HG03378 (cell line): ENCODE measurements around the gene CHST12.

Source experiments
- ATAC-seq: cut with Tn5 transposase; IDR thresholded peaks from one replicate; pipeline ENCODE4 v1.9.1; 2021; ENCODE audit warnings: mild to moderate bottlenecking, moderate library complexity; ENCODE audit not compliant: unreplicated experiment

Gene CHST12

DNA sequence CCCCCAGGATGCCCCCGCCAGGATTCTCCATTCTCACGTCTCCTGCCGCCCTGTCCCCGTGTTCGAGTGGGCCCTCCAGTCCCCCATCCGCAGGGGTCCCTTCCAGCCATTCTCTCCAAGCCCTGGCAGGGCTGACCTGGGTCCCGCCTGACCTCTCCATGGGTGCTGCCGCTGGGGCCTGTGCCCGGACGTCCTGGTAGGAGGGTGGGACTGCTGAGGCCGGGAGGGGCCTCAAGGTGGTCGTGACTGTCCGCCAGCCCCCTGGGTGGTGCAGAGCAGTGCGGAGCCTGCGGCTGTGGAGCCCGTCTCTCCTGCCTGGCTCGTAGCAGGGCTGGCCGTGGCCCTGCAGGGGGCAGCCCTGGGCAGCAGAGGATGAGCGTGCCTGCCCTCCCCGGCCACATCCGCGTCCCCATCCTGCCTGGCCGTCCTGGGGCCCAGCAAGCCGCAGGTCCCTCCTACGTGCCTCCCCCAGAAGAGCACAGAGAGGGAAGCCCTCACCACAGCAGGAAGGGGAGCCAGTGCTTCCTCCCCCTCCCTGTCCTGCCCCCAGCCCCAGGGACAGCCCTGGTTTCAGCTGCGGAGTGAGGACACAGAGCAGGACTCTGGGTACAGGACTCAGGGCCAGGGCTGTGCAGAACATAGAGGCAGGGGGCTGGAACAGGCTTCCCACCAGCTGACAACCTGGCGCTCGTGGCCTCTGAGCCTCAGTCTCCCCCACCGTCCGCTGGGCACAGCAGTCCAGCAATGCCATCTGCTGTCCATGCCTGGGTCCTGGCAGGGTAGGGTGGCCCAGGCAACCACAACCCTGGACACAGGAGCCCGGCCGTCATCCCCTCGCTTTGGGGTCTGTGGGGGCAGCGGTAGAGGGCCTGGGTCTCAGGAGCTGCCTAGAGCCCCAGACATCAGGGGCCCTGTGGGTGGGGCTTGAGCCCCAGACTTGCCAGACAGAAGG is 74.3 kb downstream of the CHST12 start:
- ATAC-seq = no peak

DNA sequence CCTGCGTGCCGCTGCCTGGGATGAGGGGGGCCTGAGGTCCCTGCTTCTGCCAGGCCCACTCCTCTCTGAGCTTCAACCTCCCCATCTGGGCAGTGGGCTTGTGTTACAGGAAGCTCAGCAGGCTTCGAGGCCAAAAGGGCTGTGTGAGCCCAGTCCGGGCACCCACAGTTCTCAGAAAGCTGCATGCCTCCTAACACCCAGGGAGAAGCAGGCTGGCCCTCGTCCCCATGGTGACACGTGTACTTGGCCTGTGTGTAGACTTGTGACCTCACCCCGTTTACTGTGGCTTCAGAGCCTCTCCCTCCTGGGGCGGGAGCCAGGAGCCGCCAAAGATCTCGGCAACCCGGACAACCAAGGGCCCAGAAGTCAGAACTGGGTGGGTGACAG is 75.0 kb downstream of the CHST12 start:
- no peak for ATAC-seq

DNA sequence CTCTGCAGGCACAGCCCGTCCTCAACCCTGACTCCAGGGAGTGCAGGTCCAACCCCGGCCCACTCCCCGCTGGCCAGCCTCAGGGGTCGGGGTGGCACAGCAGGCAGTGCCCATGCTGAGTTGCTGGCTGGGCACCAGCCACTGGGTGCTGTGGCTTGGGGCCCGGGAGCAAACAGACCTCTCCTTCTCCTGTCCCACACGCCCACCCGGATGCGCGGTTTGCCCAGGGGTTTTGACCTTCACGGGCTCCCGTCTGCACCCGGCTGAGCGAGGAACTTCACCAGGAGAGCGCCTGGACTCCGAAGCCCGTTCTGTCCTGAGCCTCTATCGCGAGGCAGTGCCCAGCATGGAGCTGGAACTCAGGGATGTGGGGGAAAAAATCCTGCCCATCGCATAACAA is 75.4 kb downstream of the CHST12 start:
- ATAC-seq = no peak

DNA sequence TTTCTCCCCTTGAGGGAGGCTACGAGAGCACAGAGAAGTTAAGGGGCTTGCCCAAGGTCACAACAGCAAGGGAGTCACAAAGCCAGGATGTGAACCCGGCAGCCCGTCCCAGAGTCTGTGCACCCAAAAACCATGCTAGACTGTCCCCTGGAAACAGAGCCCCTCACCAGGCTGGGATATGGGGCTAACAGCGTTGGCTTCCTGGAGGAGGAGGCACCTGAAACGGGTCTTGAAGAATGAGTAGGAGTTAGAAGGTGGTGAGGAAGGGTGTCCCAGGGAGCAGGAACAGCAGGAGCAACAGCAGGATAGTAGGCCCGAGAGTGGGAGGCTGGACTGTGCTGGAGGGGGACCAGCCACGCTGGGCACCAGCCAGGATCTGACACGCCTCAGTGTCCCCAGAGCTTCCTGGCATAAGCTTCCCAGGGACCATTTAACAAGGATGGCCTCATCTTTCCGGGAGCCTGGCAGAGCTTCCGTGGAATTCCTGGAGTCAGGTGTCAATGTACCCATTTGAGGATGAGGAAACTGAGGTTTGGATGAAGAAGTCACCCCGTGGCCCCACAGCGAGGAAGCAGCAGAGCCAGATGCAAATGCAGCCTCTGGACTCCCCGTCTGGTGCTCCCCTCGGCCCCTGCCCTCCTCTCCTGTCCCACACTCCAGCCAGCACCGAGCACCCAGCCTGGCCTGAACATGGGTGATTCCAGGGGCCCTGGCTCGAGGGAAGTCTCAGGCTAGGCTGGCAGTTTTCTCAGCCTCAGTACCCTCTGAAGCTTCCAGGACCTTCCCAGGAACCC is 76.1 kb downstream of the CHST12 start:
- no peak for ATAC-seq

DNA sequence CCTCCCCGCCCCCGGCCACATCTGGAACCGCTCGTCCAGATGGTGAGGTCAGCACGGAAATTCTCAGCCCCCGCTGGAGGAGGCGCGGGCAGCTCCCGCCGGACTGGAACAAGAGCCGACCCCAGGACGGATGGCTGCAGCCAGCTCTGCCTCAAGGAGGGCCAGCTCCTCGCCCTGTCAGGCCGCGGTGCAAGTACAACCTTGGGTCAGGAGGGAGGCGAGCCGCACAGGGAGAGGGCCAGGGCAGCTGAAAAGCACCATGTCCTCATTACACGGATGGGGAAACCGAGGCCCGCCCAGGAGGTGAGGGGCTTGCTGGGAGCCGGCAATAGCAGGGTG is 76.6 kb downstream of the CHST12 start:
- ATAC-seq = no peak

DNA sequence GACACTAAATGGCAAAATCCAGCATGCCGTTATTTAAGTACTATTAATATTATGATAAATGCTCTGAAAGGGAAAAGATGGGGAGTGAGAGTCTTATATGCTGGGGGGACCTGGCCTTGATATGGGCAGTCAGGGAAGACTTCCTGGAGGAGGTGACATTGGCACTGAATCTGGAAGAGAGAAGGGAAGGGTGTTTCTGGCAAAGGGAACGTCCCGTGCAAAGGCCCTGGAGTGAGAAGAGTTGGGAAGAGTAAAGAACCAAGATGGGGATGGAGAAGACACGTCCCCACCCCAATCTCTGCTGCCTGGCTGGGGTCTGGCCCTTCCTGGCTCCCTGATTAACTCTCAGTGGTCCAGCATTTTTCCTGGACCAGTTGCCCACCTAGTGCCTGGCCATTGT is 77.8 kb downstream of the CHST12 start:
- no peak for ATAC-seq

DNA sequence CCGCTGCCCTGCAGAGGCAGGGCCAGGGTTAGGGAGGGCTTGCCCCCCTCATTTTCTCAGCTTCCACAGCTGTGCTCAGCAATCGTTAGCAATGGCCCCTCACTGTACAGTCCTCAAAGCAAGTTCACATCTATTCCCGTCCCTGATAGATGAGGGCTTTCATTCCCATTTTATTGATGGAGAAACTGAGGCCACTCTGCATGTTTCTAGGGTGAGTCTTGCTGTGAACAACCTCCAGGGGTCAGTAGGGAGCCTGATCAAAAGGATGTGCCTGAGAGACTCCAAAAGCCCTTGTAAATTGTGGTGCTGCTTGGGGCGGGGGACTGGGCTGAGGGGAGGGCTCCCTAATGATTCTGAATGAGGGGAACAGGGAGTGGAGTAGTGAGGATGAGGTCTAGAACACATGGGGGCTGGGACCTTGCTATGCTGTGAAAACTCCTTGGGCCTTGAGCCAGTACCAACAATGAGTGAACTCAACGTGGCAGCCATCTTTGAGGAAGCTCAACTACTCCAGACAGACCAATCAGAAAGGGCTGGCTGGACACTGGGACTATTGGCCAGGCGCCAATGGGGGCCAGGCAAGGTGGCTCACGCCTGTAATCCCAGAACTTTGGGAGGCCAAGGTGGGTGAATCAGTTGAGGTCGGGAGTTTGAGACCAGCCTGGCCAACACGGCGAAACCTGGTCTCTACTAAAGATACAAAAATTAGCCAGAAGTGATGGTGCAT is 79.5 kb downstream of the CHST12 start:
- ATAC-seq = no peak

DNA sequence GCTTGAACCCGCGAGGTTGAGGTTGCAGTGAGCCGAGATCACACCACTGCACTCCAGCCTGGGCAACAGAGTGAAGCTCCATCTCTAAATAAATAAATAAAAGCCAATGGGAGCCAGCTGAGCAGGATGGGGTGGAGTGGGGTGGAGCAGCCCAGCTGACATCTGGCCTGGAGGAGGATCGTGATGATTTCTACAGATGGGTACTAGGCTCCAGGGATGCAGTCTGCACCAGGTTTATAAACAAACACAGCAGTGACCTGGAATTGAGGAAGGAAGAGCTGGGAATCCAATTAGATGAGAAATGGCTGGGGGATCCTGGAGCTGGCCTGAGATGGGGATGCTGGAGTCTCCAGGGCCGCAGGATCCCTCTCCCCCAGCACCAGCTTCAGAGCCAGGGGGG is 80.1 kb downstream of the CHST12 start:
- ATAC-seq = no peak

DNA sequence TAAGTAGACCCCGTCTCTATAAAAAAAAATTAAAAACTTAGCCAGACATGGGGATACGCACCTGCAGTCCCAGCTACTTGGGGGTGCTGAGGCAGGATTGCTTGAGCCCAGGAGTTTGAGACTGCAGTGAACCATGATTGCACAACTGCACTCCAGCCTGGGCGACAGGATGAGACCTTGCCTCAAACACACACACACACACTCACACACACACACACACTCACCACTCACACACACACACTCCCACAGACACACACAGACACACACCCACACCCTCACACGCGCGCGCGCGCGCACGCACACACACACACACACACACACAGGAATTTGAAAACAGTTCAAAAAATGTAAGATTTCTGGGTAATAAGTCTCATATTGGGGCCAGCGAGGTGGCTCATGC is 81.5 kb downstream of the CHST12 start:
- no peak for ATAC-seq

DNA sequence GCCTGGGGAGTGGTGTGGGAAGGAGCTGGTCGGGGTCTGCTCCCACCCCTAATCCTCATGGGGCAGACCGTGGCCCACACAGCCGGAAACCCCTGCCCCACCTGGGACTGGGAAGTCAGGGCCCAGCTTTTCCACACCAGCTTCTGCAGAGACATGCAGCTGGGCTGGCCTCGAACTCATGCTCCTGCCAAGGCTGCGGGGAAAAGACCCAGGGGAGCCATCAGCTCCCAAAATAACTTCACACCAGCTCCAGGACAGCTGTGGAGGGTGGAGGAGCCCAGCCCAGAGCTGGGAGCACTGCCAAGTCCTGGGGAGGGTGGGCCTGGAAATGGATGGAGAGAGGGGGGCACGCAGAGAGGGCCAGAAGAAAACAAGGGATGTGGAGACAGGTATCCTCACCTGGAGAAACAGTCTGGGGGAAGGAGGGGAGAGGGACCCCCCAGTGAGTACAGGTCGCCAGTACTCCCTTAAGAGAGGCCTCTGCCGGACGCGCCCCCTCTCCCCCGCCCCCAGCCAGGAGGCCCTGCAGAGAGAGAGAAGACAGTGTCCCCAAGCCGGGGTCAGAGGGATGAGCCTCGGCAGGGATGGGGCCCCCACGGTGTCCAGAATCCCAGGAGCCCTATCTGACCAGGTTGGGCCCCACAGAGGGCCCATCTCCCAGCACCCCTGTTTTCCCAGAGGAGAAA is 84.3 kb downstream of the CHST12 start:
- ATAC-seq = no peak

DNA sequence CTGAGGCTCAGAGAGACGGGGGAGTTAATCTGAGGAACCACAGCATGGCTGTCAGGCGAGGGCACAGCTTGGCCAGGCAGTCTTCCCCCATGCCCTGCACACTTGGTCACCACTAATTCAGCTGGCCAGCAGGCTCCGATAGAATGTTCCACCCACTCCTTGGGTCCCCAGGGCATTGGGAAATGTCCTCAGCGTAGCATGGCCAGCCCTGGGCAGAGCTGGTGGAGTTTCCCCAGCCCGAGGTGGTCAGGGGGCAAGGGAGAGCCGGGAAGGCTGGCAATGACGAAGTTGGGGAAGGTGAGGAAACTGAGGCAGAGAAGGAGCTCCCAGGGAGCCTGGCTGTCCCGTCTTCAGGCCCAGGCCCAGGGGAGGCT is 84.8 kb downstream of the CHST12 start:
- no peak for ATAC-seq

DNA sequence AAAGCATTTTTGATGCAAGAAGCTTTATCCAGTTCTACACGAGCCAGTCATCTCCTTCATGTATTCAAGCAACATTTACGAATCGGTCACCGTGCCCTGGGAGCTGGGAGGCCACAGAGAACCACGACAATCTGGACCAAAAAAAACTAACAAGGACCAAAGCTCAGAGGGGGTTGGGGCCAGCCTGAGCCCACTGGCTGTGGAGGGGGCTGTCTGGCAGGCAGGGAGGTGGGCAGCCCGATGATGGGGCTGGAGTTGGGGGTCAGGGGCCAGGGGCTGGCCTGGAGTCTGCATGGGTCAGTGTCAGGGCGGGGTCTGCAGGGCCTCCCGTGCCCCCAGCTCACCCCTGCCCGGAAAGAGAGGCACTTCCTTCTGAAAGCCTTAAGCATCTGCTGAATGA is 85.3 kb downstream of the CHST12 start:
- ATAC-seq = no peak

DNA sequence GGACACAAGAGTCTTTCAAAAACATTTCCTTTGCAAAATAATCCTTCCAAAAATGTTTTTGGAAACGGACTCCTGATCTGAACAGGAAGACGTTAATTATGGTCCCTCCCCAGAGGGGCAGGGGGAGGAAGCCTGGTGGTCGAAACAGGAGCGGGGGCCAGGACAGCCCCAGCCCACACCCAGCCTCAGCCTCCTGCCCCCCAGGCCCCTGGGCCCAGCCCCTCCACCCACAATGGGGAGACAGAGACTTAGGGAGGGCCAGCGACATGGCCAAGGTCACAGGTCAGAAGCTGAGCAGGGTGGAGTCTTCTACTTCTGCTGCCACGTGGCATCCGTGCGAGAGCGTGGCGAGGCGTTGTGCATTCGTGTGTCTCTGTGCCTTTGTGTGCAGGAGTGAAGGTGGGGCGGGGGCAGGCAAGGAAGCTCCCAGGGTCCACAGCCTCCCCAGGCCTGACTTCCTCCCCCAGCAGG is 86.8 kb downstream of the CHST12 start:
- ATAC-seq = no peak

DNA sequence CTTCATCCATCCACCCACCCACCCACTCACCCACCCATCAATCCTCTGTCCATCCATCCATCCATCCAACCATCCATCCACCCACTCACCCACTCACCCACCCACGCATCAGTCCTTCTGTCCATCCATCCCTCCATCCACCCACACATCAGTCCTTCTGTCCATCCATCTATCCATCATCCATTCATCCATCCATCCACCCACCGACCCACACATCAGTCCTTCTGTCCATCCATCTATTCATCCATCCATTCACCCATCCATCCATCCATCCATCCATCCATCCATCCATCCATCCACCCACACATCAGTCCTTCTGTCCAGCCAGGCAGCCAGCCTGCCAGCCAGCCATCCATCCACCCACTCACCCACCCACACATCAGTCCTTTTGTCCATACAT is 88.6 kb downstream of the CHST12 start:
- ATAC-seq = no peak

DNA sequence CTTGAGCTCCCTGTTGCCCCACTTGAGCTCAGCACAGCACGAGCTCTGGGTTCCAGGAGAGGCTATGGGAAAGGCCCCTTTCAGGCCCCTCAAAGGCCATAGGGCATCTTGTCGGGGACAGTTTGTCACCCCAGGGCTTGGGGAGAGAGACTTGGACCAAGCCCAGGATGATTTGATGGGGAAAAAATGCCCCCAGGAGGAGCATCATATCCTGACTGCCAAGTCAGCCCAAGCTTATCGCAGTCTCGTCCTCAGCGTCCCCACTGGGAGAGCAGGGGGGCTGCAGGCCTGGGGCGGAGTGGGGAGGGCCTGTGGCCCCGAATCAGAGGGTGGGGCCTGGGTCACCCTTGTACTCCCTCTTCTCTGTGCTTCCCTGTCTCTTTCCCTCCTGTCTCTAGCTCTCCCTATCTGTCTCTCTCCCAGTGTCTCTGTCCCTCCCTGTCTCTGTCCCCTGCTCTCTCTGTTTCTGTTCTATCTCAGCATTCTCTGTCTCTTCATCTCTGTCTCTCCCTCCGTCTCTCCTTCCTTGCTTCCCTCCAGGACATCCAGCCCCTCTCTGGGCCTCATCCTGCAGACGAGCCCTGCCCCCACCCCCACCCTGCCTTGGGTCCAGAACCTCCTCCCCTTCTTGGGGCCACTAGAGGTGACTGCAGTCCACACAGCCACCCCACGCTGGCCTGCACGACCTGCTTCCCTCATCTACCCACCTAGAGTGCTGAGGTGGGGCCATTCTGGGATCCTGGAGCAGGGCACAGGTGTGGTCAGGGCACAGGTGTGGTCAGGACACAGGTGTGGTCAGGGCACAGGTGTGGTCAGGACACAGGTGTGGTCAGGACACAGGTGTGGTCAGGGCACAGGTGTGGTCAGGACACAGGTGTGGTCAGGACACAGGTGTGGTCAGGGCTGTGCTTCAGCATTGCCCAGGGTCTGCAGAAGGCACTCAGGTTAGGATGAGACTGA is 90.1 kb downstream of the CHST12 start:
- no peak for ATAC-seq

DNA sequence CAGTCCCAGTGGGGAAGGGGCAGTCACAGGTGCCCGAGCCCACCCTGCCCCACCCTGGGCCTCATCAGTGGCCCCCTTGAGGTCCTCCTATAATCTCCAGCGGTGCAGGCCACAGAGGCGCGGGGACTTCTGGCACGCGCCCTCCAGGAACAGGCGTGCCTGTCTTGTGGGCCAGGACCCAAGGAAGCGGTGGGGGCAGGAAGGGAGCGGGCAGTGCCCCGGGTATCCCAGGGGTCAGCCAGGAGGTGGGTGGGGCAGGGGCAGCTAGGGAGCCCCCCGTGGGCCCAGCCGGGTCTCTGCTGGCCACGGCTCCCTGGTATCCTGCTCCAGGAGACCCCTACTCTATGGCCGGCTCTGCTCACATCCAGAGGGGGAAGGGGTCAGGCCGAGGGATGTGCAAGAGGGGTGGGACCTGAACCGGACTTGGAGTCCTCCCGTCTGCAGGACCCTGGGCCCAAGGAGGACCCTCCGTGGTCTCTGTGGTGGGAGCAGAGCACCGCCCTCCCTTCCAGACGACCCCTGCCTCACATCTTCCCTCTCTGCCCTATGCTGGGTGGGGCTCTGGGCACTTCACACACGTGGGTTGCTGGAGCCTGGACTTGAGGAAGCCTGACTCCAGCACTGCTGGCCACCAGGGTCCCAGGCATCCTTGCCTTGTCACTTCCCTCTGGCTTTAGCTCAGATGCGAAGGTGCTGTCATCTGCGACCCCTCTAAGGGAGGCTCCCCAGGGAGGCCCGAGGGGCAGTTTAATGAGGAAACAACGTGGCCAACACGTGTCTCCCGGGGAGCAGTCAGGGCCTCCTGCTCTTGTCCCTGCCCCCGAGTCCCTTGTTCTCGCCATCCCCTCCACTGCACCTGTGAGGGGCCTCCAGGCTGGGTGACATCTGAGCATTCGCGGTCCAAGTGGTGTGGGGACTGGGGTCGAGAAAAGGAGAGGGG is 91.0 kb downstream of the CHST12 start:
- ATAC-seq = no peak

DNA sequence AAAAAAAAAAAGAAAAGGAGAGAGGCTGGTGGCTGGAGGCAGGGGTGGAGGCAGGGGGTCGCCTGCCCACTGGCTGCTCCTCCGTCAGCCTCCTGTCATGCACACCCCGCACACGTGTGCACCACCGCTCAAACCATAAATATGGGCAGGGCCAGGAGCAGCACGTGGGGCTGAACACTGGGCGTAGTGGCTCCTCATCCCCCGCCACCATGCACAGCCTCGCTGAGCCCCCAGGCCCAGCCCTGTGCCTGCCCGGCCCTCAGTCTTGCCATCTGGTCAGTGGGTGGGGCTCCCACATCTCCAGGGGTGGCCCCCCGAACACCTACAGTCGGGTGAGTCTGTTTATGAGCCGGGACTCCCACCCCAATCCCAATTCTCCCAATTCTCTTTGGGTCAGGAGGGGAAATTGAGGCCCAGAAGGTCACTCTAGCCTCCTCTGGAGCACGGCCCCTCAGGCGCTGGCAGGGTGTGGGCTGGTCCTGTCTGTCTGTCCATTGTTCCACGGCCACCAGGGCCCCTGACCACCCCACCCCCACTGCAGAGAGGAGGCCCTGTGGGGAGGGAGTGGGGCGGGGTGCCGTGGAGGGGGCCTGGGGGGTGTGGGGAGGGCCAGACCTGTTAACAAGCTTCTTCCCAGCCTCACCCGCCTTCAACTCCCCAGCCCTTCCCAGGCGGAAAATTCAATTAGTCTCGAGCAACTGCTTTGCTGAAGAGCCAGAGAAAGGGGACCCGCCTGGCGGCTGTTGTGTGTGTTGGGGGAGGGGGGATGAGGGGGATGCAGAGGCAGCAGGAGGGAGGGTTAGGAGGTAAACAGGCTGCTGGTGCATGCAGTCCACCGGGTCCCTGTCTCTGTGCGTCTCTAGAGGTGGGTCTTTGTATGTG is 92.2 kb downstream of the CHST12 start:
- no peak for ATAC-seq

DNA sequence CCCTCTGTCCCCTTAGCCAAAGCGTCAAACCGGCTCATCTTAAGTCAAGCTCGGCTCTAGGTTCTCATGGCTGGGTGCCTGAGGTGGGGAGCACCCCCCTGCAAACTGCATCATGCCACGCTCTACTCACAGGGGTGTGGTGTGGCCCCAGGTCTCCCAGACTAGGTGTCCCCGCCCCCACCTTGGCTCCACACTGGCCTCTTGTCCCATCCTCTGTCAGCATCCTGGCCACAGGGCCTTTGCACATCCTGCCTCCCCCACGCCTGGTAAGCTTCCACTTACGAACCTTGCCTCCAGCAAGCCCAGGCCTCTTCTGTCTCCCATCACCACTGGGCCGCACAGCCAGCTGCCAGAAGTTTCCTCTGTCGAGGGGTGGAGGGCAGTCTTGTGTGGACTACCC is 93.0 kb downstream of the CHST12 start:
- ATAC-seq = no peak
